IMR-90 (cell line): Measurements from ENCODE around the gene KRTAP5-7. TPM values are rescaled to one million over a fixed set of nuclear protein-coding genes. Genes with fewer than 3 reads are reported as not detected.

Experiments
- ATAC-seq: fragments of 200-7000 bp; cut with Tn5 transposase; 2 replicates; pipeline ENCODE4 v1.9.1; 2020; ENCODE audit warnings: low read depth, mild to moderate bottlenecking, moderate library complexity
- BruUV-seq: library from RNA; stranded (reverse); fragments of 400-500 nt; replicated peaks from 2 replicates; lab custom pipeline; 2021; lab: Mats Ljungman, UMichigan
- CTCF ChIA-PET: fragments of 300-600 bp; formaldehyde crosslinking; extraction: SDS; loops from one replicate; lab custom pipeline; 2021; ENCODE audit warnings: antibody characterized with exemption; lab: Yijun Ruan, JAX
- POLR2A ChIA-PET: fragments of 300-600 bp; sonication (Branson Sonifier 250); formaldehyde crosslinking; loops from one replicate; lab custom pipeline; 2022; ENCODE audit warnings: antibody characterized with exemption; ENCODE audit not compliant: unreplicated experiment; lab: Charles Lee
- DNase-seq: peaks from one replicate; pipeline ENCODE4 v3.0.0; 2013
- H2AFZ ChIP-seq: replicated peaks from 2 replicates; pipeline ENCODE3; 2013; ENCODE audit warnings: low read length, mild to moderate bottlenecking; ENCODE audit not compliant: poor library complexity
- H2AK5ac ChIP-seq: 2 replicates; pipeline ENCODE4 v1.6.1; 2013; ENCODE audit warnings: low read depth, low read length, inconsistent platforms
- H2AK9ac ChIP-seq: replicated peaks from 2 replicates; pipeline ENCODE3; 2013; ENCODE audit warnings: mild to moderate bottlenecking, low read depth, low read length, moderate library complexity; ENCODE audit not compliant: poor library complexity
- H2BK120ac ChIP-seq: 2 replicates; pipeline ENCODE4 v1.6.1; 2013; ENCODE audit warnings: low read depth, low read length, inconsistent platforms
- H2BK15ac ChIP-seq: 3 replicates; pipeline ENCODE4 v1.6.1; 2013; ENCODE audit warnings: low read depth, low read length, inconsistent platforms
- H2BK20ac ChIP-seq: 2 replicates; pipeline ENCODE4 v1.6.1; 2013; ENCODE audit warnings: low read depth, mild to moderate bottlenecking, inconsistent platforms, low read length, moderate library complexity
- H2BK5ac ChIP-seq: 2 replicates; pipeline ENCODE4 v1.6.1; 2013; ENCODE audit warnings: mild to moderate bottlenecking, low read depth, low read length, inconsistent platforms; ENCODE audit not compliant: poor library complexity, severe bottlenecking
- H3K14ac ChIP-seq: replicated peaks from 2 replicates; pipeline ENCODE4 v1.6.1; 2013; ENCODE audit warnings: low read depth, low read length, inconsistent platforms
- H3K18ac ChIP-seq: 2 replicates; pipeline ENCODE4 v1.6.1; 2013; ENCODE audit warnings: low read depth, low read length, control low read depth
- H3K23ac ChIP-seq: 2 replicates; pipeline ENCODE4 v1.6.1; 2013; ENCODE audit warnings: low read depth, low read length, inconsistent platforms
- H3K27ac ChIP-seq: 2 replicates; pipeline ENCODE4 v1.5.1; 2013; ENCODE audit warnings: mild to moderate bottlenecking, control low read depth, low read length; ENCODE audit not compliant: insufficient read depth
- H3K27me3 ChIP-seq: 2 replicates; pipeline ENCODE4 v1.6.1; 2013; ENCODE audit warnings: low read length; ENCODE audit not compliant: control insufficient read depth, insufficient read depth
- H3K36me3 ChIP-seq: 2 replicates; pipeline ENCODE4 v1.6.1; 2013; ENCODE audit warnings: low read length, mixed read lengths; ENCODE audit not compliant: control insufficient read depth, insufficient read depth
- H3K4ac ChIP-seq: 2 replicates; pipeline ENCODE4 v1.6.1; 2013; ENCODE audit warnings: low read depth, low read length, inconsistent platforms
- H3K4me1 ChIP-seq: 2 replicates; pipeline ENCODE4 v1.6.1; 2013; ENCODE audit warnings: low read length, mixed read lengths; ENCODE audit not compliant: control insufficient read depth, insufficient read depth
- H3K4me2 ChIP-seq: 2 replicates; pipeline ENCODE4 v1.6.1; 2013; ENCODE audit warnings: low read depth, mild to moderate bottlenecking, control low read depth, low read length, moderate library complexity
- H3K4me3 ChIP-seq: 2 replicates; pipeline ENCODE4 v1.5.1; 2013; ENCODE audit warnings: low read depth, mild to moderate bottlenecking, control low read depth, low read length, moderate library complexity; ENCODE audit not compliant: insufficient read depth
- H3K56ac ChIP-seq: 2 replicates; pipeline ENCODE4 v1.6.1; 2013; ENCODE audit warnings: low read length, inconsistent platforms; ENCODE audit not compliant: insufficient read depth; ENCODE audit errors: extremely low read depth
- H3K79me1 ChIP-seq, 2 experiments: 2 replicates each; pipeline ENCODE4 v1.6.1; 2013; ENCODE audit warnings: low read length in 2 of 2, inconsistent platforms in 1 of 2, low read depth in 1 of 2
- H3K9ac ChIP-seq: 2 replicates; pipeline ENCODE4 v1.6.1; 2013; ENCODE audit warnings: low read depth, low read length, control low read depth
- H3K9me1 ChIP-seq: 2 replicates; pipeline ENCODE4 v1.6.1; 2013; ENCODE audit warnings: low read length, inconsistent platforms; ENCODE audit not compliant: insufficient read depth
- H3K9me3 ChIP-seq: 2 replicates; pipeline ENCODE4 v1.6.1; 2013; ENCODE audit warnings: low read length; ENCODE audit not compliant: control insufficient read depth, insufficient read depth
- H4K20me1 ChIP-seq: 2 replicates; pipeline ENCODE4 v1.6.1; 2013; ENCODE audit warnings: low read length, inconsistent platforms; ENCODE audit not compliant: insufficient read depth
- H4K5ac ChIP-seq: 2 replicates; pipeline ENCODE4 v1.6.1; 2013; ENCODE audit warnings: mild to moderate bottlenecking, low read depth, low read length, control low read depth
- H4K8ac ChIP-seq, 2 experiments: 2 replicates each; pipeline ENCODE4 v1.6.1; 2013; ENCODE audit warnings: low read depth in 2 of 2, low read length in 2 of 2, control low read depth in 1 of 2, inconsistent platforms in 1 of 2
- H4K91ac ChIP-seq: 2 replicates; pipeline ENCODE4 v1.6.1; 2013; ENCODE audit warnings: low read depth, low read length, inconsistent platforms; ENCODE audit not compliant: insufficient read depth
- BHLHE40 ChIP-seq: fragments of 150-350 bp; IDR thresholded peaks from 2 replicates; pipeline ENCODE4 v1.6.1; 2016; ENCODE audit warnings: mild to moderate bottlenecking, low read depth, low read length
- CEBPB ChIP-seq: IDR thresholded peaks from 2 replicates; pipeline ENCODE4 v1.6.1; 2012; ENCODE audit warnings: low read depth, low read length, improper control_type of control experiment
- CTCF ChIP-seq: conservative IDR thresholded peaks from 2 replicates; pipeline ENCODE4 v1.5.1; 2012; ENCODE audit warnings: mild to moderate bottlenecking, low read depth, low read length, improper control_type of control experiment
- MAFK ChIP-seq: IDR thresholded peaks from 2 replicates; pipeline ENCODE4 v1.6.1; 2012; ENCODE audit warnings: low read depth, low read length, improper control_type of control experiment
- MAZ ChIP-seq: IDR thresholded peaks from 2 replicates; pipeline ENCODE4 v1.6.1; 2012; ENCODE audit warnings: low read depth, mild to moderate bottlenecking, low read length, improper control_type of control experiment, moderate library complexity, borderline replicate concordance
- MXI1 ChIP-seq: IDR thresholded peaks from 2 replicates; pipeline ENCODE4 v1.6.1; 2012; ENCODE audit warnings: low read depth, mild to moderate bottlenecking, low read length, moderate library complexity, borderline replicate concordance
- NFE2L2 ChIP-seq: fragments of 150-350 bp; IDR thresholded peaks from 2 replicates; pipeline ENCODE4 v1.6.1; 2016; ENCODE audit warnings: low read depth, mild to moderate bottlenecking, low read length
- POLR2A ChIP-seq: IDR thresholded peaks from 2 replicates; pipeline ENCODE4 v1.6.1; 2012; ENCODE audit warnings: mild to moderate bottlenecking, low read depth, low read length
- RAD21 ChIP-seq: IDR thresholded peaks from 2 replicates; pipeline ENCODE4 v1.6.1; 2012; ENCODE audit warnings: low read length, improper control_type of control experiment
- RCOR1 ChIP-seq: IDR thresholded peaks from 2 replicates; pipeline ENCODE4 v1.6.1; 2012; ENCODE audit warnings: mild to moderate bottlenecking, low read length, improper control_type of control experiment; ENCODE audit not compliant: insufficient replicate concordance
- RFX5 ChIP-seq: IDR thresholded peaks from 2 replicates; pipeline ENCODE4 v1.8.0; 2012; ENCODE audit warnings: low read depth, mild to moderate bottlenecking, low read length, moderate library complexity
- SMC3 ChIP-seq: fragments of 150-350 bp; IDR thresholded peaks from 2 replicates; pipeline ENCODE4 v1.6.1; 2016; ENCODE audit warnings: low read depth, mild to moderate bottlenecking, antibody characterized with exemption, low read length, moderate library complexity
- USF2 ChIP-seq: fragments of 150-350 bp; IDR thresholded peaks from 2 replicates; pipeline ENCODE4 v1.6.1; 2017; ENCODE audit warnings: mild to moderate bottlenecking, antibody characterized with exemption, low read length, low read depth
- WGBS, 2 experiments: methylation state at CpG; one replicate each; pipeline versions ENCODE4 v1.1.5 to v1.1.7; 2013; ENCODE audit warnings: missing lambda C conversion rate in 2 of 2; ENCODE audit not compliant: insufficient read length in 1 of 2; ENCODE audit errors: extremely low coverage in 2 of 2; 5-methylcytosine and 5-hydroxymethylcytosine counted together
- dilution Hi-C: fragments of 300-500 bp; cut with HindIII; formaldehyde crosslinking; loops from one replicate; pipeline ENCODE4 v1.14.3; 2018; ENCODE audit warnings: low sequenced_read_pairs; ENCODE audit not compliant: unreplicated experiment
- in situ Hi-C: fragments of 300-500 bp; cut with MboI; formaldehyde crosslinking; loops from 3 replicates; pipeline ENCODE4 v1.14.3; 2019; ENCODE audit warnings: low sequenced_read_pairs, inconsistent platforms, mixed read lengths
- intact Hi-C: fragments of 100-400 bp; cut with micrococcal nuclease; formaldehyde crosslinking; loops from 2 replicates; pipeline ENCODE4 v1.10.0; 2022
- polyA plus RNA-seq, 3 experiments: library from polyadenylated mRNA; depleted of rRNA; stranded (reverse); fragments of >200 nt; gene quantifications; 2 replicates each; pipeline ENCODE4 v1.2.3, GENCODE V29; 2012; ENCODE audit warnings: low replicate concordance in 1 of 3
- total RNA-seq: library from RNA; depleted of rRNA; stranded (reverse); fragments of >200 nt; gene quantifications from 2 replicates; pipeline ENCODE4 v1.2.3, GENCODE V29; 2012
- TF ChIP-seq, protein P1 (sequence below): fragments of 150-350 bp; IDR thresholded peaks from 2 replicates; pipeline ENCODE4 v1.6.1; 2016; ENCODE audit warnings: low read depth, mild to moderate bottlenecking, low read length, moderate library complexity, borderline replicate concordance

The KRTAP5-7 gene
- total and polyA plus RNA-seq, 2 of the 4 experiments (the other 2 are of a cell fraction), result not detected

- Histone ChIP-seq H4K8ac (no peak overlapping the region), H4K20me1 (no peaks in the 10 kb centered on the region), H3K9me1 (no peaks in the 10 kb centered on the region), H2BK120ac (no peak overlapping the region), H2AK9ac (no peak overlapping the region), H3K14ac (no peak overlapping the region), H3K79me1 (no peaks in the 10 kb centered on the region), H3K4me1 (no peaks in the 10 kb centered on the region), H3K4ac (no peak overlapping the region), H3K36me3 (no peaks in the 10 kb centered on the region), H2AK5ac (no peak overlapping the region), H4K91ac (no peak overlapping the region), H2BK15ac (no peak overlapping the region), H3K9me3 (no peaks in the 10 kb centered on the region), H4K5ac (no peak overlapping the region), H2AFZ (no peak overlapping the region), H3K9ac (no peak overlapping the region), H3K18ac (no peak overlapping the region), H3K23ac (no peak overlapping the region), H3K27me3 (peaks cover 16% of the 10 kb centered on the region), H2BK20ac (no peak overlapping the region), H3K27ac (no peak overlapping the region), H3K56ac (no peak overlapping the region), H3K4me2 (no peak overlapping the region), H2BK5ac (no peak overlapping the region), H3K4me3 (no peak overlapping the region)
- no peak for DNase-seq
- ChIA-PET POLR2A (no interaction called here), CTCF (interaction anchor here (1.1 kb wide), 1 partner anchor 14 kb away, joined by 3 read pairs; no protein-coding TSS in a partner anchor)
- no peak for TF ChIP-seq USF2
- TF ChIP-seq CTCF, result no peak
- TF ChIP-seq MXI1, result no peak
- TF ChIP-seq MAZ, result no peak
- TF ChIP-seq, protein P1, sequence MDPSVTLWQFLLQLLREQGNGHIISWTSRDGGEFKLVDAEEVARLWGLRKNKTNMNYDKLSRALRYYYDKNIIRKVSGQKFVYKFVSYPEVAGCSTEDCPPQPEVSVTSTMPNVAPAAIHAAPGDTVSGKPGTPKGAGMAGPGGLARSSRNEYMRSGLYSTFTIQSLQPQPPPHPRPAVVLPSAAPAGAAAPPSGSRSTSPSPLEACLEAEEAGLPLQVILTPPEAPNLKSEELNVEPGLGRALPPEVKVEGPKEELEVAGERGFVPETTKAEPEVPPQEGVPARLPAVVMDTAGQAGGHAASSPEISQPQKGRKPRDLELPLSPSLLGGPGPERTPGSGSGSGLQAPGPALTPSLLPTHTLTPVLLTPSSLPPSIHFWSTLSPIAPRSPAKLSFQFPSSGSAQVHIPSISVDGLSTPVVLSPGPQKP, result no peak
- TF ChIP-seq MAFK, result no peak
- TF ChIP-seq SMC3, result no peak
- no peak for TF ChIP-seq NFE2L2
- no peak for TF ChIP-seq RAD21
- no peak for TF ChIP-seq RCOR1
- no peak for TF ChIP-seq POLR2A
- no peak for TF ChIP-seq BHLHE40
- TF ChIP-seq CEBPB, result no peak
- no peak for TF ChIP-seq RFX5
- WGBS, 2 experiments, result 51% methylated on average over 5 of the region's 10 CpGs; no CpG with 5 or more reads in 1 of the 2 experiments
- dilution Hi-C loops (no loop called here), in situ Hi-C loops (no loop called here), intact Hi-C loops (no loop called here)
- no peak for ATAC-seq
- BruUV-seq, result no TSS peak
Observed at GRCh38 chr11:71566081-71566620, 39.1 kb downstream of the KRTAP5-7 start.
